Occipital lobe (tissue), 2 donors: ENCODE results near the gene BCCIP. TPM values are rescaled to one million over a fixed set of nuclear protein-coding genes. Genes with fewer than 3 reads are reported as not detected.

Experiments
- DNase-seq: peaks from one replicate; lab custom pipeline; 2025; lab: John Stamatoyannopoulos, UW
- total RNA-seq: library from RNA; depleted of rRNA; stranded (reverse); fragments of >200 nt; gene quantifications from one replicate; pipeline ENCODE4 v1.2.3, GENCODE V29; 2014

Gene BCCIP
- 33.8 TPM for total RNA-seq

GRCh38 chr10:125822878-125823662 is at the start of gene BCCIP, which contains the start of gene UROS:
BCCIP (plus strand) TSS chr10:125823546; CDS start chr10:125823558, 12 bp downstream.
UROS (minus strand) TSS chr10:125823258; CDS start chr10:125816499, 6,759 bp downstream.
- peak; percentile 87 for DNase-seq

- DNase-seq, result no peak
Observed at GRCh38 chr10:125773687-125774543, 49.4 kb upstream of the BCCIP start.

GRCh38 chr10:125774581-125775191 is 48.7 kb upstream of the BCCIP start:
- no peak for DNase-seq

GRCh38 chr10:125775491-125776106 is 47.7 kb upstream of the BCCIP start, which contains the start of gene MMP21:
MMP21 (minus strand) TSS chr10:125775821; CDS start chr10:125775821, 0 bp downstream.
- DNase-seq, result no peak

- DNase-seq, result no peak
Observed at GRCh38 chr10:125777806-125778205, 45.5 kb upstream of the BCCIP start.

GRCh38 chr10:125778556-125778955 is 44.8 kb upstream of the BCCIP start:
- DNase-seq, result no peak

GRCh38 chr10:125779403-125780327 is 43.7 kb upstream of the BCCIP start:
- no peak for DNase-seq

GRCh38 chr10:125781374-125781773 is 42.0 kb upstream of the BCCIP start:
- DNase-seq, result no peak

GRCh38 chr10:125782054-125782453 is 41.3 kb upstream of the BCCIP start:
- no peak for DNase-seq

GRCh38 chr10:125782616-125783015 is 40.7 kb upstream of the BCCIP start:
- DNase-seq, result no peak

- no peak for DNase-seq
Observed at GRCh38 chr10:125783408-125783807, 39.9 kb upstream of the BCCIP start.

GRCh38 chr10:125783957-125784356 is 39.4 kb upstream of the BCCIP start:
- DNase-seq, result no peak

GRCh38 chr10:125785791-125786190 is 37.6 kb upstream of the BCCIP start:
- DNase-seq, result no peak

- DNase-seq, result no peak
Observed at GRCh38 chr10:125788156-125789034, 35.0 kb upstream of the BCCIP start.

GRCh38 chr10:125792342-125793300 is 30.7 kb upstream of the BCCIP start:
- DNase-seq, result no peak

GRCh38 chr10:125795128-125795527 is 28.2 kb upstream of the BCCIP start:
- DNase-seq, result peak; percentile 76

GRCh38 chr10:125795637-125796190 is 27.6 kb upstream of the BCCIP start:
- no peak for DNase-seq

GRCh38 chr10:125797424-125797823 is 25.9 kb upstream of the BCCIP start:
- no peak for DNase-seq
